Measurements from ENCODE around the gene ENTPD1.

Gene ENTPD1

DNA sequence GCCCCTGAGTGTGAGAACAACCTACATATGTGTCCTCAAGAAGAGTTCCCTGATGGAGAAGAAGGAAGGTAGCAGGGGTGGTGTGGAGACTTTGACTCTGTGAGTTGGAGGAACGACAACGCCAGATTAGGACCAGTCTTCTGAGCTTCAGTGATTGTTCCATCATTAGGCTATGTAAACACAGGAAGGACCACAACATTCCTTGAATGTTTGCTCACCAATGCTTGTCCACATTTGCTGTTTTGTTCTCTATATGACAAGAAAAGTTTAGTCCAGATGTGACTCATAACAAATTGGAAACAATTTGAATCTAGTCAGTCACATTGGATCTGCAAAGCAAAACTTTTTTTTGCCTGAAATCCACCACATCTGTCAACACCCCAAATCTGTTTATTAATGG is 62.7 kb downstream of the ENTPD1 start:
- intact Hi-C loops (cut with DNase I; ENCODE audit: low total_unique reads): no loop called here
- Histone ChIP-seq H3K4me1 (peaks cover 0 to 68% (median 15%) of the 10 kb centered on the region in 4 donors), H3K36me3 (peaks cover 0 to 12% (median 7%) of the 10 kb centered on the region in 3 donors), H3K27ac (peak overlapping the region in 1 of 2 donors; percentile 17), H3K4me3 (no peak overlapping the region), H3K27me3 (no peaks in the 10 kb centered on the region), H3K9me3 (no peaks in the 10 kb centered on the region)
- no peak for DNase-seq
- TF ChIP-seq CTCF (IDR thresholded peaks at IDR 0.05): no peak

GRCh38 chr10:95819620-95820329 is 63.8 kb downstream of the ENTPD1 start:
- Histone ChIP-seq H3K4me1 (peaks cover 0 to 57% (median 7%) of the 10 kb centered on the region in 4 donors), H3K27ac (peak overlapping the region; percentile 17 to 25), H3K36me3 (peaks cover 0 to 12% (median 7%) of the 10 kb centered on the region in 3 donors), H3K4me3 (no peak overlapping the region), H3K27me3 (no peaks in the 10 kb centered on the region), H3K9me3 (no peaks in the 10 kb centered on the region)
- no peak for DNase-seq
- intact Hi-C loops (cut with DNase I; ENCODE audit: low total_unique reads): no loop called here
- TF ChIP-seq CTCF (IDR thresholded peaks at IDR 0.05): no peak

DNA sequence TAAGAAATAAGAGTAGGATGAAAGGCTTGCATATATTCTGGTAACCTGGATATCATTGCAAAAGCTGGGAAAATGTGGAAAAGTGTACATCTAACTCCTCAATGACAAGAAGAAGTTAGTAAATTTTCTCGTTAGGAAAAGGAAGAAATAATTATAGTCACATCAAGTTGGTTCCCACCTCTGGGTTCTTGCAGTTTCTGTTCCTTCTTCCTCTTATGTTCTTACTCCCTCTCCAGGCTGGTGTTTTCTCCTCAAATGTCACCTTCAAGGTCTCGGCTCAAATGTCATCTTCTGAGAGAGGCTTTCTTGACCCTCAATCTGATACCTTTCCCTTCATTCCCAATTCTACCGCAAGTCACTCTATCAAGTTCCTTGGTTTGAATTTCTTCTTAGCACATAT is 64.4 kb downstream of the ENTPD1 start:
- Histone ChIP-seq H3K27me3 (no peaks in the 10 kb centered on the region), H3K9me3 (no peaks in the 10 kb centered on the region), H3K27ac (no peak overlapping the region), H3K4me3 (no peak overlapping the region), H3K4me1 (peaks cover 0 to 51% (median 6%) of the 10 kb centered on the region in 4 donors), H3K36me3 (peaks cover 0 to 12% (median 7%) of the 10 kb centered on the region in 3 donors)
- no peak for TF ChIP-seq CTCF (IDR thresholded peaks at IDR 0.05)
- intact Hi-C loops (cut with DNase I; ENCODE audit: low total_unique reads): no loop called here
- DNase-seq: no peak

DNA sequence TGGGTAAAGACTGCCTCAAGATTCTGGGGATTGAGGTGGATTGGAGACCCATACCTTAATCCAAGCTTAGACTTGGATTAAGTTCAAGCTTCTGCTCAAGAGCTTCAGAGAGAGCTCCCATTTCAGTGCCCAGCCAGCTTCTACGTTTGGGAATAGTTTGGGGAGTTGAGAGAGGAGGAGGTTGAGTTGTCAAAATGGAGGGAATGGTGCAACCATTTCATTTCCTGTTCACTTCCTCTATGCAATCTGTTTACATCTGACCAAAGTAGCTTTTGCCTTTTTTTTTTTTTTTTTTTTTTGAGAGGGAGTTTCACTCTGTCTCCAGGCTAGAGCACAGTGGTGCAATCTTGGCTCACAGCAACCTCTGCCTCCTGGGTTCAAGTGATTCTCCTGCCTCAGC is 65.8 kb downstream of the ENTPD1 start:
- H3K4me1 ChIP-seq: peaks cover 0 to 44% (median 6%) of the 10 kb centered on the region in 4 donors
- no peak overlapping the region for H3K27ac ChIP-seq
- intact Hi-C loops (cut with DNase I; ENCODE audit: low total_unique reads): no loop called here
- no peaks in the 10 kb centered on the region for H3K27me3 ChIP-seq
- no peaks in the 10 kb centered on the region for H3K9me3 ChIP-seq
- DNase-seq: no peak
- H3K4me3 ChIP-seq: no peak overlapping the region
- H3K36me3 ChIP-seq: peaks cover 0 to 12% (median 10%) of the 10 kb centered on the region in 3 donors
- TF ChIP-seq CTCF (IDR thresholded peaks at IDR 0.05): no peak

DNA sequence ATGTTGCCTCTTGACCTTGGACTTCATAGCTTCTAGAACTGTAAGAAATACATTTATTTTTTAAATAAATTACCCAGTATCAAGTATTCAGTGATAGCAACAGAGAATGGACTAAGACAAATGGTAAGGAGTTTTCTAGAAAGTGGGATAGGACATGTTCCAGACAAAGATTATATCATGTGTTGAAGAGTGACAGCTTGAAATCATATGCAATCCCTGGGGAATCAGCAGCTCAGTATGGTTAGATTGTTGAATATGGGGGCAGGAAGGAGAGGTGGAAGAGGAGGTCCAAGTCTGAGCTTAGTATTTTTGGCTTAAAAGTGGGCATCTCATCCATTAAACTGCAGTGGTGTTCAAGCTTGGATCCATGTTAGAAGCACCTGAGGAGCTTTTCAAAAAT is 74.1 kb downstream of the ENTPD1 start:
- H3K36me3 ChIP-seq: peaks cover 0 to 5% (median 3%) of the 10 kb centered on the region in 3 donors
- DNase-seq: no peak
- no peak overlapping the region for H3K4me3 ChIP-seq
- TF ChIP-seq CTCF (IDR thresholded peaks at IDR 0.05): no peak
- H3K27ac ChIP-seq: no peak overlapping the region
- H3K4me1 ChIP-seq: peaks cover 0 to 20% (median 10%) of the 10 kb centered on the region in 4 donors
- intact Hi-C loops (cut with DNase I; ENCODE audit: low total_unique reads): no loop called here
- H3K9me3 ChIP-seq: no peaks in the 10 kb centered on the region
- no peaks in the 10 kb centered on the region for H3K27me3 ChIP-seq
